ENCODE data around the gene PKN2. TPM values are rescaled to one million over a fixed set of nuclear protein-coding genes. Genes with fewer than 3 reads are reported as not detected.

PKN2 gene
- total and polyA plus RNA-seq, 2 of the 8 experiments (the other 6 are each of a cell fraction or from before 2014, with no cell fraction given) = 7.8 to 32.0 TPM

DNA sequence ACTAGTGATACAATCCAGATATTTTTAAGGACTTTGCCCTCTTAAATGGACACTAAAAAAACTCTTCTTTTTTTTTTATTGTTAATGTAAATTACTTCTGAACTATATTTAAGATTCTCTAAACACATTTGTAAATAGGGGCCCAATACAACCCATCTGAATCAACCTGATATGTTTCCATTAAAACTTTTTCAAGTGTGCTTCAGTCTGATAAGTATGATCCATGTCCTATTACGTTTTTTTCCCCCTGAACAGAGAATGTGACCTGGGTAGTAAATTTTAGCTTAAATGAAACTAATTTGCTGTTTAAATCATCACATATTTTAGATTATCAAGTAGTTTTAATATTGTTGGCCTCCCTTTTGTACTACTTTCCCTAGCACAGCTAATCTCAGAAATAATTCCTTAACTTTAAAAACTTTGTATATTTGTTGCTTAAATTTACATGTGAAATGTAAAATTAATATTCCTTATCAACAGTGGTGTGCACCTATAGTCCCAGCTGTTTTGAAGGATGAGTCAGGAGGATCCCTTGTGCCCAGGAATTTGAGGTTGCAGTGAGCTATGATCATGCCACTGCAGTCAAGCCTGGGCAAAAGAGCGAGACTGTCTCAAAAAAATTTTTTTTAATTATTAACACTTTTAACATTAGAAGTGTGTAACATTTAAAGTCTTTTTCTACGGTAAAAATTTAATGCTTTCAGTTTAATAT is 3.0 kb upstream of the PKN2 start:
- ChIA-PET POLR2A (ENCODE audit: partially characterized antibody) (no interaction called here), CTCF (ENCODE audit: partially characterized antibody) (interaction anchor here (0.6 to 6.0 kb wide), 3 partner anchors 25 to 363 kb away, joined by 3 to 37 read pairs (median 5); no protein-coding TSS in a partner anchor)
- H4K5ac ChIP-seq (ENCODE audit: insufficient read length, low read depth, low read length) = no peak overlapping the region
- no peak overlapping the region for H2BK15ac ChIP-seq (ENCODE audit: low read length)
- H3K27ac ChIP-seq (ENCODE audit: low read depth, low read length) = no peak overlapping the region
- 89% methylated on average over 3 of the region's 3 CpGs; no CpG with 5 or more reads in 1 of the 2 experiments for WGBS, 2 experiments (ENCODE audit: extremely low coverage in 1 of 2, insufficient coverage in 1 of 2, insufficient read length in 1 of 2, insufficient replicate concordance in 2 of 2, low coverage in 1 of 2, low lambda C conversion rate in 2 of 2, missing lambda C conversion rate in 1 of 2)
- no peaks in the 10 kb centered on the region for H4K20me1 ChIP-seq (replicated peaks in 1 of 2; ENCODE audit: control insufficient read depth in 1 of 2, insufficient read depth in 2 of 2, low read length in 2 of 2)
- FAIRE-seq = no peak
- DNase-seq (ENCODE audit: low read depth in 1 of 2, low spot score in 2 of 2) = no peak
- H3K36me3 ChIP-seq (ENCODE audit: control insufficient read depth in 2 of 4, insufficient read depth in 4 of 4, low read length in 3 of 4) = no peaks in the 10 kb centered on the region
- H3K79me2 ChIP-seq (ENCODE audit: control insufficient read depth in 1 of 2, insufficient read depth in 2 of 2, low read length in 2 of 2) = peaks cover under 1 to 13% of the 10 kb centered on the region in 2 experiments; a peak in 3 of 4 replicates
- H3K4me1 ChIP-seq (replicated peaks in 1 of 4; ENCODE audit: control insufficient read depth in 3 of 4, insufficient read depth in 4 of 4, low read length in 3 of 4) = 0 out of 7 replicates have a peak, but pooled peaks cover 0 to 3% (median 0%) of the 10 kb centered on the region in 4 experiments
- no peak overlapping the region for H3K18ac ChIP-seq (ENCODE audit: extremely low read depth, low read length)
- no peak overlapping the region for H3K23ac ChIP-seq (ENCODE audit: insufficient read length)
- no peaks in the 10 kb centered on the region for H3K79me1 ChIP-seq (ENCODE audit: low read depth, low read length)
- H3K9ac ChIP-seq (replicated peaks in 1 of 4; ENCODE audit: extremely low read depth in 1 of 4, low read depth in 3 of 4, low read length in 3 of 4) = no peak overlapping the region
- no peak overlapping the region for H2BK12ac ChIP-seq (ENCODE audit: low read depth, low read length)
- H3K9me3 ChIP-seq (ENCODE audit: insufficient read depth in 2 of 2, low read depth in 1 of 2, low read length in 1 of 2) = no peaks in the 10 kb centered on the region
- H3K4me2 ChIP-seq (ENCODE audit: insufficient read depth in 1 of 2, low read depth in 2 of 2, low read length in 2 of 2) = no peak overlapping the region
- no peak overlapping the region for H2AFZ ChIP-seq (ENCODE audit: low read length)
- no peak overlapping the region for H2BK20ac ChIP-seq (ENCODE audit: low read length)
- no peak overlapping the region for H2BK5ac ChIP-seq (ENCODE audit: low read depth, low read length)
- TF ChIP-seq CHD2 (IDR thresholded peaks at IDR 0.05; ENCODE audit: low read length) (no peak), SAP30 (IDR thresholded peaks at IDR 0.05; ENCODE audit: insufficient read depth, insufficient replicate concordance, low read length) (no peak), YY1 (IDR thresholded peaks at IDR 0.05; ENCODE audit: low read depth, low read length) (no peak), POU5F1 (IDR thresholded peaks at IDR 0.05; ENCODE audit: low read depth, low read length) (no peak), TBP (IDR thresholded peaks at IDR 0.05; ENCODE audit: low read depth, low read length) (no peak)
- TF ChIP-seq, protein P1, sequence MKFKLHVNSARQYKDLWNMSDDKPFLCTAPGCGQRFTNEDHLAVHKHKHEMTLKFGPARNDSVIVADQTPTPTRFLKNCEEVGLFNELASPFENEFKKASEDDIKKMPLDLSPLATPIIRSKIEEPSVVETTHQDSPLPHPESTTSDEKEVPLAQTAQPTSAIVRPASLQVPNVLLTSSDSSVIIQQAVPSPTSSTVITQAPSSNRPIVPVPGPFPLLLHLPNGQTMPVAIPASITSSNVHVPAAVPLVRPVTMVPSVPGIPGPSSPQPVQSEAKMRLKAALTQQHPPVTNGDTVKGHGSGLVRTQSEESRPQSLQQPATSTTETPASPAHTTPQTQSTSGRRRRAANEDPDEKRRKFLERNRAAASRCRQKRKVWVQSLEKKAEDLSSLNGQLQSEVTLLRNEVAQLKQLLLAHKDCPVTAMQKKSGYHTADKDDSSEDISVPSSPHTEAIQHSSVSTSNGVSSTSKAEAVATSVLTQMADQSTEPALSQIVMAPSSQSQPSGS (IDR thresholded peaks at IDR 0.05; ENCODE audit: low read length) = no peak
- TF ChIP-seq, protein P2, sequence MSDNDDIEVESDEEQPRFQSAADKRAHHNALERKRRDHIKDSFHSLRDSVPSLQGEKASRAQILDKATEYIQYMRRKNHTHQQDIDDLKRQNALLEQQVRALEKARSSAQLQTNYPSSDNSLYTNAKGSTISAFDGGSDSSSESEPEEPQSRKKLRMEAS (IDR thresholded peaks at IDR 0.05) = no peak
- H3K23me2 ChIP-seq (ENCODE audit: low read depth, low read length) = 0 out of 2 replicates have a peak, but pooled peaks cover 3% of the 10 kb centered on the region
- H2BK120ac ChIP-seq (replicated peaks; ENCODE audit: low read depth, low read length) = no peak overlapping the region
- no peak overlapping the region for H4K8ac ChIP-seq (ENCODE audit: extremely low read depth, insufficient read depth, low read length)
- H3K14ac ChIP-seq (ENCODE audit: insufficient read length) = no peak overlapping the region
- no peaks in the 10 kb centered on the region for H3K27me3 ChIP-seq (replicated peaks in 1 of 4; ENCODE audit: control insufficient read depth in 3 of 4, extremely low read depth in 1 of 4, insufficient read depth in 3 of 4, low read length in 3 of 4)
- no peak overlapping the region for H3K4ac ChIP-seq (replicated peaks; ENCODE audit: insufficient read length, low read depth, low read length)
- H3K56ac ChIP-seq (replicated peaks; ENCODE audit: insufficient read length, low read depth, low read length) = no peak overlapping the region
- H2AK5ac ChIP-seq (ENCODE audit: low read depth, low read length) = no peak overlapping the region
- H3K4me3 ChIP-seq (ENCODE audit: extremely low read depth in 1 of 4, insufficient read depth in 2 of 4, low read depth in 3 of 4, low read length in 4 of 4) = no peak overlapping the region
- H4K91ac ChIP-seq (replicated peaks; ENCODE audit: insufficient read length, low read length) = no peak overlapping the region

All from H1 (cell line).